ENCODE measurements around the gene TMPRSS3.

The TMPRSS3 gene

DNA sequence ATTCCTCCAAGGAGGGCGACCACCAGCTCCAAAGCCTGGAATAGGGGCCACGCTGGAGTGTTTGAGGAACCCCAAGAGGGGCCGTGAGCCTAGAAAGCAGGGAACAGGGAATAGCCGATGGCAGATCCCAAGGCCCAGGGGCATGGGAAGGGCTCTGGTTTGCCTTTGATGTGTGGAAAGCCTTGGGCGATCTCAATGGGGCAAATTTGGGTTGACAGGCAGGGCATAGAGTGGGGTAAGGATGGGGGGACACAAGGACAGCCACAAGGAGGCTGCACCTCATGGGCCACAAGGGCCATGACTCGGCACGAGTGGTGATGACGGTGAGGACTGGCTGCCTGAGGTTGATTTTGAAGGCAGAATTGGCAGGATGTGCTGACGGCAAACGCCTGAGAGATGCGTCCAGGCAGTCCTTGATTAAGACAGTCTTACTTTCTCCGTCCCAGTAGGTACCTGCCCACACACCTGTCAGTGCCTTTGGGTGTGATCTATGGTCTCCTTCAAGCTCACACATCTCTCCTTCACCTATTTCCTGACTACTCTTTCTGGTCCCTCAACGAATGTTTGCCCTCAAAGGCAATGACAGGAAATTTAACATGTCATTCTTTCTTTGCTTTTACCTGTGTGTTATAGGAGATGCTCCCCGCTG, 2.0 kb upstream of the TMPRSS3 start:
- Histone ChIP-seq H3K9me3 (ENCODE audit: control insufficient read depth, insufficient read depth, low read depth, low read length) (peaks cover 7% of the 10 kb centered on the region), H3K36me3 (ENCODE audit: control insufficient read depth, insufficient read depth, low read length) (no peaks in the 10 kb centered on the region), H3K27me3 (ENCODE audit: control insufficient read depth, insufficient read depth, low read length) (no peaks in the 10 kb centered on the region), H3K9ac (ENCODE audit: low read length) (no peak overlapping the region), H3K4me3 (ENCODE audit: low read depth, low read length) (no peak overlapping the region), H3K27ac (ENCODE audit: low read depth, low read length) (no peak overlapping the region), H3K4me1 (ENCODE audit: control insufficient read depth, insufficient read depth, low read length) (no peaks in the 10 kb centered on the region)

DNA sequence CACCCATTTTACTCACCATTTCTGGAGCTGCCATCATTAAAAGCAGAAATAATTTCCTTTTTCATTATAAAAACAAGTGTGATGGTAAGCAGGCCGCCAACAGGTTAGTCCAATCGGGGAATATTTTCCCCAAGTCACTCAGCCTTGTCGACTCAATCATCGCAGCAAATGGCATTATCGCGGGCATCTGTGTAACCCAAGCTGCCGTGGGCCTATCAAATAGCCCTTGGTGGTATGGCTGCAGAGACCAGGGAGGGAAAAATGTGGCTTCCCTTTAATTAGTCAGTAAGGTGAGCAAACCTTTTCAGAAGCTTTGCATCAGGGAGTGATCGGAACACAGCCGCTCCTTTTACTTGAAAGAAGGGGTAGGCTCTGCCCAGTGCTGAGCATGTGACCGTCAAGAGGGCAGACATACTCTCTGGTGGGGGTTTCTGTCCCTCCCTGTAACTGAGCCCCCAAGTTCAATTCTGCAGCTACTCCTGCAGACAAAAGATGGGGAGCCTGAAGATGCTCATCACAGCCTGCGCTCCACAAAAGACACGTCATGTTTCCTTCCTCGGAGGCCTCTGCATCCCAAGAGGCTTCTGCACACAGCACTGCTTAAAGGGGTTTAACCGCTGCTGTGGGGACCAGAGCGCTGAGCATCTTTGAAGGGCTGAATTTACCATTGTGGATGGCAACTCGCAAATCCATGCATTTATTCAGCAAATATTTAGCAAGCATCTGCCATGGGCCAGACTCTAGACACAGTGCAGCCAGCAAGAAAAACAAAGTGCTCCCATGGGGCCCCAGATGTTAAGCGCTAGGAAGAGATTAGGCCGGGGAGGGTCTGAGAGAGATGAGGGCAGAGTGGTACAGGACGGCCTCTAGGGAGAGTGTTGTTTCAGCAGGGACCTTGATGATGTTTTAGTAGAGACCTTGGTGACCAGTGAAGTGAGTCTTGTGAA, 1.2 kb upstream of the TMPRSS3 start:
- Histone ChIP-seq H3K4me3 (ENCODE audit: low read depth, low read length) (no peak overlapping the region), H3K27ac (ENCODE audit: low read depth, low read length) (no peak overlapping the region)

DNA sequence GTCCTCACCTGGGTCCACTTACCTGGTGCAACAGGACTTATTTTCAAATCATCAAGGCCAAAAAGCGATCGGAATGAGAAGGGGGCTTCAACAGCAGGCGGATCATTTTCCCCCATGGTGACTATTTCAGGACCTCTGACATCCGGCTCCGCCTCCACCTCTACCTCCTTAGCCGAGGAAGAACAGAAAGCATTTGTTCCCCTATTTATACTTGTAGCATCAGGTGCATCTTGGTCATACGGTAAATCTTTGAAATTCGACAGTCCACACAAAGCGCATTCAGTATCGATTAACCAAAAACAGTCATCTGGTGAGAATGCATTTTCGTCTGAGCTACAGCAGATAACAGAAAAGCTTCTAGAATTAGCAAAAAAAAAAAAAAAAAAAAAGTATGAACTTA, 550 bp downstream of the TMPRSS3 start:
- H3K36me3 ChIP-seq (ENCODE audit: control insufficient read depth, insufficient read depth, low read length), result no peaks in the 10 kb centered on the region
- no peaks in the 10 kb centered on the region for H3K4me1 ChIP-seq (ENCODE audit: control insufficient read depth, insufficient read depth, low read length)
- no peak overlapping the region for H3K4me3 ChIP-seq (ENCODE audit: low read depth, low read length)
- H3K9ac ChIP-seq (ENCODE audit: low read length), result no peak overlapping the region
- no peak overlapping the region for H3K27ac ChIP-seq (ENCODE audit: low read depth, low read length)
- no peaks in the 10 kb centered on the region for H3K27me3 ChIP-seq (ENCODE audit: control insufficient read depth, insufficient read depth, low read length)
- 0 out of 2 replicates have a peak, but pooled peaks cover 6% of the 10 kb centered on the region for H3K9me3 ChIP-seq (ENCODE audit: control insufficient read depth, insufficient read depth, low read depth, low read length)

More for the DNA sequence above, 1.2 kb upstream of the TMPRSS3 start:
- Histone ChIP-seq H3K4me1 (ENCODE audit: control insufficient read depth, insufficient read depth, low read length) (no peaks in the 10 kb centered on the region), H3K9me3 (ENCODE audit: control insufficient read depth, insufficient read depth, low read depth, low read length) (peaks cover 7% of the 10 kb centered on the region), H3K9ac (ENCODE audit: low read length) (no peak overlapping the region), H3K27me3 (ENCODE audit: control insufficient read depth, insufficient read depth, low read length) (no peaks in the 10 kb centered on the region), H3K36me3 (ENCODE audit: control insufficient read depth, insufficient read depth, low read length) (no peaks in the 10 kb centered on the region)

DNA sequence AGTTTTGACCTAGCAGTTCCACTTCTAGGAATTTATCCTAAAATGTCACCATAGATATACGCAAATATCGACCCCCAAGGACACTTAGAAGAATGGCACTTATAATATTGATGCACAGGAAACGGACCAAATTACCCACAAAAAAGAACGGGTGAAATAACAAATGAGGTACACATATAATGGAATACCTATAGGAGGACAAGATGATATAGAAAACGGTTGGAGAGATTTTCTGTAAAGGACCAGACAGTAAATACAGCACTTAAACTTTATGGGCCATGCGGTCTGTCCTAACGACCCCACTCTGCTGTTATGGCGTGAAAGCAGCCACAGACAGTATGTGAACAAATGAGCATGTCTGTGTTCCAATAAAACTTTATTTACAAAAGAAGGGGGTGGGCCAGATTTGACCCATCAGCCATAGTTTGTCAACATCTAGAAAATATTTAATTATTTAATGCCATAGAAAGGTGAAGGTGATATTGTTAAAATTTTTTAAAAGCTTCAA, 2.4 kb downstream of the TMPRSS3 start:
- Histone ChIP-seq H3K9me3 (ENCODE audit: control insufficient read depth, insufficient read depth, low read depth, low read length) (0 out of 2 replicates have a peak, but pooled peaks cover 6% of the 10 kb centered on the region), H3K27ac (ENCODE audit: low read depth, low read length) (no peak overlapping the region), H3K4me3 (ENCODE audit: low read depth, low read length) (no peak overlapping the region), H3K36me3 (ENCODE audit: control insufficient read depth, insufficient read depth, low read length) (no peaks in the 10 kb centered on the region), H3K9ac (ENCODE audit: low read length) (no peak overlapping the region), H3K27me3 (ENCODE audit: control insufficient read depth, insufficient read depth, low read length) (no peaks in the 10 kb centered on the region), H3K4me1 (ENCODE audit: control insufficient read depth, insufficient read depth, low read length) (peaks cover 15% of the 10 kb centered on the region; the same call in 1 of the 2 replicates)

DNA sequence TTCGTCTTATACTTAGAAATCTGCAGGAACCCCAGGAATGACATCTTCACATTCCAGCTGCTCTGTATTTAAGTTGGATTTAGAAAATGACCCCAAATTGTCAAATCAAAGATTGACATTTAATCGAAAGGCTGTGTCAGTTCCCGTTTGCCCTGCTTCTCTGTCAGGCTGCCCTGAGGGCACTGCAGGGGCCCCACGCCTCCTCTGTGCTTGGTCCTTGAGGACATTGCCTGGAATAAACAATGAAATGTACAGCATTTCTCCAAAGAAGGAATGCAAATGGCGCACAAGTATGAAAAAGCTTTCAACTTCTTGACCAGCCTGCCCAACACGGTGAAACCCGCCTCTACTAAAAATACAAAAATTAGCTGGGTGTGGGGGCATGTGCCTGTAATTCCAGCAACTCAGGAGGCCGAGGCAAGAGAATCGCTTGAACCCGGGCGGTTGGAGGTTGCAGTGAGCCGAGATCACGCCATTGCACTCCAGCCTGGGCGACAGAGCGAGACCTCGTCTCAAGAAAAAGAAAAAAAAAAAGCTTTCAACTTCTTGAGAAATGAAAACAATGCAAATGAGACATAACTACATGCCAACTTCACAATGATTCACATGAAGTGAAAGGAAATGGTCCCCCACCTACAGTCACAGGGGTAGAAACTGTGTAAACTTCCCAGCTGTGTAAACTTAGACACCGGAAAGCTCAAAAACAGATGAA, 3.0 kb downstream of the TMPRSS3 start:
- H3K4me1 ChIP-seq (ENCODE audit: control insufficient read depth, insufficient read depth, low read length), result peaks cover 15% of the 10 kb centered on the region; the same call in 1 of the 2 replicates
- H3K27me3 ChIP-seq (ENCODE audit: control insufficient read depth, insufficient read depth, low read length), result no peaks in the 10 kb centered on the region
- 0 out of 2 replicates have a peak, but pooled peaks cover 6% of the 10 kb centered on the region for H3K9me3 ChIP-seq (ENCODE audit: control insufficient read depth, insufficient read depth, low read depth, low read length)
- no peaks in the 10 kb centered on the region for H3K36me3 ChIP-seq (ENCODE audit: control insufficient read depth, insufficient read depth, low read length)
- H3K27ac ChIP-seq (ENCODE audit: low read depth, low read length), result no peak overlapping the region
- H3K9ac ChIP-seq (ENCODE audit: low read length), result no peak overlapping the region
- no peak overlapping the region for H3K4me3 ChIP-seq (ENCODE audit: low read depth, low read length)

DNA sequence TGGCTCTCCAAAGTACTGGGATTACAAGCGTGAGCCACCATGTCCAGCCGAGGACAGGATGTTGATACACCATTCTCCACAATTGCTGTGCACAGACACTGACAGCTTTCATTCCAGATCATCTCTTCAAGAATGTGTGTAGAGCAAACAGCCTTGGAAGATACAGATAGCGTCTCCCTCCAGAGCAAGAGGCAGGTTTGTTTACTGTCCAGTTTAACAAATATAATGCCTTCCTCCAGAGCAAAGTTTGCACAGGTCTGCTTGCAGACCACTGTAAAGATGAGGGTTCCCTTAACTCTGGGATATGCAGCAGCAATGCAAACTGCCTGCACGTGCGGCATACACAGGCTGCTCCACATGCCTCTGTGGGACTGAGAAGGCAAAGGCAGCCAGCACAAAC, 4.6 kb downstream of the TMPRSS3 start:
- H3K27me3 ChIP-seq (ENCODE audit: control insufficient read depth, insufficient read depth, low read length), result no peaks in the 10 kb centered on the region

DNA sequence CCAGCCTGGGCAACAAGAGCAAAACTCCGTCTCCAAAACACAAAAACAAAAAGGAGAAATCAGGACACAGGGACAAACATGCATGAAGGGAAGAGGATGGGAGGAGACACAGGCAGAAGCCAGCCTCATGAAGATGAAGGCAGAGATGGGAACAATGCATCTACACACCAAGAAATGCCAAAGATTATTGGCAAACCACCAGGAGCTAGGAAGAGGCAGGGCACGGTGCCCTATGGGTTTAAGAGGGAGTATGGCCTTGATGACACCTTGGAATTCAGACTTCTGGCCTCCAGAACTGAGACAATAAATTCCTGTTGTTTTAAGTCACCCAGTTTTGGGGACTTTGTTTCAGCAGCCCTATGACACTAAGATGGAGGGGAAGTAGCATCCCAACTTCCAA, 5.2 kb downstream of the TMPRSS3 start:
- H3K27ac ChIP-seq (ENCODE audit: low read depth, low read length), result no peak overlapping the region
- peaks cover 15% of the 10 kb centered on the region; the same call in 1 of the 2 replicates for H3K4me1 ChIP-seq (ENCODE audit: control insufficient read depth, insufficient read depth, low read length)
- no peaks in the 10 kb centered on the region for H3K36me3 ChIP-seq (ENCODE audit: control insufficient read depth, insufficient read depth, low read length)
- H3K9me3 ChIP-seq (ENCODE audit: control insufficient read depth, insufficient read depth, low read depth, low read length), result 0 out of 2 replicates have a peak, but pooled peaks cover 6% of the 10 kb centered on the region
- H3K27me3 ChIP-seq (ENCODE audit: control insufficient read depth, insufficient read depth, low read length), result no peaks in the 10 kb centered on the region
- no peak overlapping the region for H3K4me3 ChIP-seq (ENCODE audit: low read depth, low read length)
- H3K9ac ChIP-seq (ENCODE audit: low read length), result no peak overlapping the region

More for the DNA sequence above, 4.6 kb downstream of the TMPRSS3 start:
- no peaks in the 10 kb centered on the region for H3K36me3 ChIP-seq (ENCODE audit: control insufficient read depth, insufficient read depth, low read length)
- H3K9me3 ChIP-seq (ENCODE audit: control insufficient read depth, insufficient read depth, low read depth, low read length), result 0 out of 2 replicates have a peak, but pooled peaks cover 6% of the 10 kb centered on the region
- peaks cover 15% of the 10 kb centered on the region; the same call in 1 of the 2 replicates for H3K4me1 ChIP-seq (ENCODE audit: control insufficient read depth, insufficient read depth, low read length)
- H3K9ac ChIP-seq (ENCODE audit: low read length), result no peak overlapping the region
- H3K27ac ChIP-seq (ENCODE audit: low read depth, low read length), result no peak overlapping the region
- no peak overlapping the region for H3K4me3 ChIP-seq (ENCODE audit: low read depth, low read length)

DNA sequence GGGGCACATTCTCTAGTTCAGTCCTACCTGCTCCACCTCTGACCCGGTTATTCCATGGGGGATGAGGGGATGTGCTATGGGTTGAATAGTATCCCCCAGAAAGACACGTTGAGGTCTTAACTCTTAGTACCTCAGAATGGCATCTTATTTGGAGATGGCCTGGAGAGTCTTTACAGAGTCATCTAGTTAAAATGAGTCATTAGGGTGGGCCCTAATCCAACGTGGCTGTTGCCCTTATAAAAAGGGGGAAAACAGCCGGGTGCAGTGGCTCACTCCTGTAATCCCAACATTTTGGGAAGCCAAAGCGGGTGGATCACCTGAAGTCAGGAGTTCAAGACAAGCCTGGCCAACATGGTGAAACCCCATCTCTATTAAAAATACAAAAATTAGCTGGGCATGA, 5.7 kb downstream of the TMPRSS3 start:
- H3K9ac ChIP-seq (ENCODE audit: low read length), result no peak overlapping the region
- no peak overlapping the region for H3K4me3 ChIP-seq (ENCODE audit: low read depth, low read length)
- H3K4me1 ChIP-seq (ENCODE audit: control insufficient read depth, insufficient read depth, low read length), result peaks cover 15% of the 10 kb centered on the region; the same call in 1 of the 2 replicates
- no peaks in the 10 kb centered on the region for H3K36me3 ChIP-seq (ENCODE audit: control insufficient read depth, insufficient read depth, low read length)
- no peaks in the 10 kb centered on the region for H3K27me3 ChIP-seq (ENCODE audit: control insufficient read depth, insufficient read depth, low read length)
- no peak overlapping the region for H3K27ac ChIP-seq (ENCODE audit: low read depth, low read length)
- 0 out of 2 replicates have a peak, but pooled peaks cover 6% of the 10 kb centered on the region for H3K9me3 ChIP-seq (ENCODE audit: control insufficient read depth, insufficient read depth, low read depth, low read length)

DNA sequence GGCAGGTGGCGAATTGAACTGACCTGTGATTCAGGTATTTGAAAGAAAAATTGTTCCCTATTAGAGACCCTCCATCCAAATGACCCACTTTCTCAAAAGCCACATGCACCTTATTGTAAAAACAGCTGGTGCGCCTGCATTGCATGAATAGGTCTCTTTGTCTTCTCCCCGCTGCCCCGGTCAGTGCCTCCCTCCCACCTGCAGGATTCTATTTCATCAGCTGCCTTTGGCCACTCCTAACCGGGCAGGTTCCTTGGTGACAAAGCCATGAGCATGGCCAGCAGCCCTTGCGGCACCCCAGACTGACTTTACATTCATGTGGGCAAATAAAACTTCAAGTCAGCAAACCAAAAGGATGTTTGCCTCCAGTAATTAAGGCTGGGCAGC, 6.4 kb downstream of the TMPRSS3 start:
- no peak overlapping the region for H3K9ac ChIP-seq (ENCODE audit: low read length)
- H3K27me3 ChIP-seq (ENCODE audit: control insufficient read depth, insufficient read depth, low read length), result no peaks in the 10 kb centered on the region
- H3K27ac ChIP-seq (ENCODE audit: low read depth, low read length), result no peak overlapping the region
- H3K4me1 ChIP-seq (ENCODE audit: control insufficient read depth, insufficient read depth, low read length), result peaks cover 15% of the 10 kb centered on the region; the same call in 1 of the 2 replicates
- H3K9me3 ChIP-seq (ENCODE audit: control insufficient read depth, insufficient read depth, low read depth, low read length), result 0 out of 2 replicates have a peak, but pooled peaks cover 6% of the 10 kb centered on the region
- H3K4me3 ChIP-seq (ENCODE audit: low read depth, low read length), result no peak overlapping the region
- no peaks in the 10 kb centered on the region for H3K36me3 ChIP-seq (ENCODE audit: control insufficient read depth, insufficient read depth, low read length)

DNA sequence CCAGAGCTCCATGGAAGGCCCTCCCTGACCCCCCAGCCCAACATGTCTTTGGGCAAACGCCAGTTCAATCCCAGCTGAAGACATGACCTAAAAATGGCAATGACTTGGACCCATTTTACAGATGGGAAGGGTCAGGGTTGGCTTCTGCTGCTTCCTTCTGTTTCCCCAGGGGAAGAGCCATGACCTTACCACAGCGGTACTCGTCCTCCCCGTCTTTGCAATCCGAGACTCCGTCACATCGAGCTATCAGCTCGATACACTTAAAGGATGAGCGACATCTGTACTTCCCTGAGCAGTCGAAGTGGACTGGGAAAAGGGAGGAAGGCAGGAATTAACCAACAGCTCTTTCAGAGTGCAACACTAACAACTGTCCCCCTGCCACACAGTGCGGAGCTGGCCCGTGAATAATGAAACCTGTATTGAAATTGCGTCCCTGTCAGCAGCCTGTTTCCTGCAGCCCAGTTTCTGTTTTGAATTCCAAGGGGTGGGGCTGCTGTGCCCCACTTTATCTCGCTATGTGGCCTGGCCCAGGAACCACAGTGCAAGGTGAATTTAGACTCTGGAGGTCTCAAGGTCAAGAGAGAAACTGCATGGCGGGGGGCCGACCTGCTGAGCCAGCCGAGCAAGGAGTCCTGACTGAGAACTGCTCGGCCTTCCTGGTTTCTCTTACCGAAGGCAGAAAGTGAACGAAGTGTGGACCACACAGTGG, 7.0 kb downstream of the TMPRSS3 start:
- Histone ChIP-seq H3K9me3 (ENCODE audit: control insufficient read depth, insufficient read depth, low read depth, low read length) (0 out of 2 replicates have a peak, but pooled peaks cover 6% of the 10 kb centered on the region), H3K4me3 (ENCODE audit: low read depth, low read length) (no peak overlapping the region), H3K27ac (ENCODE audit: low read depth, low read length) (no peak overlapping the region), H3K9ac (ENCODE audit: low read length) (no peak overlapping the region), H3K4me1 (ENCODE audit: control insufficient read depth, insufficient read depth, low read length) (peaks cover 15% of the 10 kb centered on the region; the same call in 1 of the 2 replicates), H3K27me3 (ENCODE audit: control insufficient read depth, insufficient read depth, low read length) (no peaks in the 10 kb centered on the region), H3K36me3 (ENCODE audit: control insufficient read depth, insufficient read depth, low read length) (no peaks in the 10 kb centered on the region)

Measured in HUES6 (cell line).